GM08714 (cell line): ENCODE measurements around the gene DUSP8.
"Not testable (repeated sequence)": the region's sequence is repeated elsewhere in the genome, so short reads cannot be mapped to it uniquely, and the experiment has no call there.

ENCODE experiments used
- H3K4me3 ChIP-seq: fragments of 200-500 bp; sonication (Bioruptor generic); 2 replicates; pipeline ENCODE4 v1.5.1; 2014; ENCODE audit warnings: mild to moderate bottlenecking, low read length, inconsistent platforms
- ZNF274 ChIP-seq: IDR thresholded peaks from 2 replicates; pipeline ENCODE4 v1.6.1; 2012; ENCODE audit warnings: mild to moderate bottlenecking, low read depth, low read length

DUSP8 gene

GRCh38 chr11:1517117-1518005 is 54.7 kb downstream of the DUSP8 start:
- TF ChIP-seq ZNF274 = no peak
- no peak overlapping the region for H3K4me3 ChIP-seq

GRCh38 chr11:1516273-1517067 is 55.6 kb downstream of the DUSP8 start:
- H3K4me3 ChIP-seq = no peak overlapping the region
- TF ChIP-seq ZNF274 = no peak

GRCh38 chr11:1515082-1516060 is 56.7 kb downstream of the DUSP8 start:
- no peak overlapping the region for H3K4me3 ChIP-seq

GRCh38 chr11:1514336-1515061 is 57.6 kb downstream of the DUSP8 start:
- H3K4me3 ChIP-seq = no peak overlapping the region
- TF ChIP-seq ZNF274 = no peak

More at GRCh38 chr11:1515082-1516060, 56.7 kb downstream of the DUSP8 start:
- no peak for TF ChIP-seq ZNF274

- no peak overlapping the region for H3K4me3 ChIP-seq
- TF ChIP-seq ZNF274 = no peak
Measured at GRCh38 chr11:1513326-1514296, 58.5 kb downstream of the DUSP8 start.

GRCh38 chr11:1512531-1513258 is 59.4 kb downstream of the DUSP8 start:
- not testable (repeated sequence) for H3K4me3 ChIP-seq

GRCh38 chr11:1511937-1512496 is 60.1 kb downstream of the DUSP8 start:
- H3K4me3 ChIP-seq = no peak overlapping the region
- no peak for TF ChIP-seq ZNF274

- H3K4me3 ChIP-seq = no peak overlapping the region
- no peak for TF ChIP-seq ZNF274
Measured at GRCh38 chr11:1510928-1511327, 61.1 kb downstream of the DUSP8 start.

GRCh38 chr11:1510351-1510750 is 61.7 kb downstream of the DUSP8 start:
- not testable (repeated sequence) for H3K4me3 ChIP-seq

- no peak for TF ChIP-seq ZNF274
- no peak overlapping the region for H3K4me3 ChIP-seq
Measured at GRCh38 chr11:1509626-1510255, 62.3 kb downstream of the DUSP8 start.

GRCh38 chr11:1508986-1509385 is 63.1 kb downstream of the DUSP8 start:
- no peak overlapping the region for H3K4me3 ChIP-seq
- TF ChIP-seq ZNF274 = no peak
